Progenitor cell of endocrine pancreas (in vitro differentiated cells): ENCODE measurements around the gene EPN2. TPM values are rescaled to one million over a fixed set of nuclear protein-coding genes. Genes with fewer than 3 reads are reported as not detected.

ENCODE experiments used
- DNase-seq: peaks from one replicate; pipeline ENCODE4 v3.0.0; 2021; ENCODE audit warnings: low spot score; ENCODE audit not compliant: unreplicated experiment
- H3K27ac Mint-ChIP-seq: 2 replicates; pipeline ENCODE4 v1.8.0; 2021; ENCODE audit warnings: mild to moderate bottlenecking, moderate library complexity, mixed read lengths
- H3K27me3 Mint-ChIP-seq: 2 replicates; pipeline ENCODE4 v1.8.0; 2021; ENCODE audit warnings: mixed read lengths
- H3K36me3 Mint-ChIP-seq: 2 replicates; pipeline ENCODE4 v1.8.0; 2022; ENCODE audit warnings: mixed read lengths; ENCODE audit not compliant: insufficient read depth
- H3K4me1 Mint-ChIP-seq: 2 replicates; pipeline ENCODE4 v1.8.0; 2021; ENCODE audit warnings: low read depth, mixed read lengths
- H3K4me3 Mint-ChIP-seq: 2 replicates; pipeline ENCODE4 v1.8.0; 2021; ENCODE audit warnings: low read depth, mild to moderate bottlenecking, moderate library complexity, mixed read lengths
- H3K9me3 Mint-ChIP-seq: 2 replicates; pipeline ENCODE4 v1.8.0; 2021; ENCODE audit warnings: low read depth, mixed read lengths
- CTCF ChIP-seq: fragments of 200-600 bp; sonication (generic); IDR thresholded peaks from one replicate; pipeline ENCODE4 v1.5.0; 2021; ENCODE audit warnings: antibody characterized with exemption, mild to moderate bottlenecking; ENCODE audit not compliant: unreplicated experiment
- total RNA-seq: library from RNA; stranded (reverse); gene quantifications from 2 replicates; pipeline ENCODE4 v1.2.1, GENCODE V29; 2021

Gene EPN2
- total RNA-seq, 1 donor from 2014 or later: 49.8 TPM

- no peaks in the 10 kb centered on the region for H3K9me3 Mint-ChIP-seq
- no peaks in the 10 kb centered on the region for H3K36me3 Mint-ChIP-seq
- no peak overlapping the region for H3K4me3 Mint-ChIP-seq
- no peak overlapping the region for H3K27ac Mint-ChIP-seq
- no peaks in the 10 kb centered on the region for H3K27me3 Mint-ChIP-seq
- DNase-seq: no peak
- H3K4me1 Mint-ChIP-seq: peaks cover 12% of the 10 kb centered on the region
- no peak for TF ChIP-seq CTCF
Measured at GRCh38 chr17:19307521-19307920, 70.4 kb downstream of the EPN2 start.

GRCh38 chr17:19308398-19308797 lies 71.2 kb downstream of the EPN2 start:
- Mint-ChIP-seq H3K27me3 (no peaks in the 10 kb centered on the region), H3K36me3 (peaks cover 1% of the 10 kb centered on the region), H3K27ac (no peak overlapping the region), H3K4me1 (peaks cover 12% of the 10 kb centered on the region), H3K4me3 (no peak overlapping the region), H3K9me3 (no peaks in the 10 kb centered on the region)
- TF ChIP-seq CTCF: no peak
- no peak for DNase-seq

GRCh38 chr17:19309701-19310100 lies 72.5 kb downstream of the EPN2 start:
- Mint-ChIP-seq H3K36me3 (peaks cover 2% of the 10 kb centered on the region), H3K9me3 (no peaks in the 10 kb centered on the region), H3K4me3 (no peak overlapping the region), H3K4me1 (peaks cover 12% of the 10 kb centered on the region), H3K27me3 (no peaks in the 10 kb centered on the region), H3K27ac (no peak overlapping the region)
- no peak for DNase-seq
- no peak for TF ChIP-seq CTCF

- Mint-ChIP-seq H3K27ac (no peak overlapping the region), H3K27me3 (no peaks in the 10 kb centered on the region), H3K36me3 (peaks cover 2% of the 10 kb centered on the region), H3K4me1 (peaks cover 12% of the 10 kb centered on the region), H3K9me3 (no peaks in the 10 kb centered on the region), H3K4me3 (no peak overlapping the region)
- DNase-seq: no peak
- no peak for TF ChIP-seq CTCF
Measured at GRCh38 chr17:19310151-19310550, 73.0 kb downstream of the EPN2 start.

GRCh38 chr17:19311016-19311415 lies 73.8 kb downstream of the EPN2 start:
- no peak overlapping the region for H3K27ac Mint-ChIP-seq
- H3K27me3 Mint-ChIP-seq: no peaks in the 10 kb centered on the region
- no peaks in the 10 kb centered on the region for H3K9me3 Mint-ChIP-seq
- DNase-seq: no peak
- no peak overlapping the region for H3K4me3 Mint-ChIP-seq
- H3K4me1 Mint-ChIP-seq: peaks cover 11% of the 10 kb centered on the region
- no peak for TF ChIP-seq CTCF
- H3K36me3 Mint-ChIP-seq: peaks cover 2% of the 10 kb centered on the region
